Activated naive CD8-positive, alpha-beta T cell treated with anti-CD3 and anti-CD28 coated beads, Interleukin-2, amount 50 U/mL, for 24 hours (primary cell): Measurements from ENCODE around the gene PCDH19.

ENCODE experiments used
- ATAC-seq: fragments of 150-1000 bp; cut with Tn5 transposase; one replicate; pipeline ENCODE4 v1.10.0; 2021
- DNase-seq: peaks from one replicate; pipeline ENCODE4 v3.0.0; 2021
- H3K27ac Mint-ChIP-seq: one replicate; pipeline ENCODE4 v1.8.0; 2021; ENCODE audit warnings: mild to moderate bottlenecking, mixed read lengths
- H3K27me3 Mint-ChIP-seq: one replicate; pipeline ENCODE4 v1.8.0; 2021; ENCODE audit warnings: mixed read lengths
- H3K36me3 Mint-ChIP-seq: one replicate; pipeline ENCODE4 v1.8.0; 2021; ENCODE audit warnings: low read depth, mixed read lengths
- H3K4me1 Mint-ChIP-seq: one replicate; pipeline ENCODE4 v1.8.0; 2021; ENCODE audit warnings: mixed read lengths
- H3K4me3 Mint-ChIP-seq: one replicate; pipeline ENCODE4 v1.8.0; 2021; ENCODE audit warnings: mild to moderate bottlenecking, moderate library complexity, mixed read lengths
- H3K9me3 Mint-ChIP-seq: one replicate; pipeline ENCODE4 v1.8.0; 2021; ENCODE audit warnings: mixed read lengths

PCDH19 gene

DNA sequence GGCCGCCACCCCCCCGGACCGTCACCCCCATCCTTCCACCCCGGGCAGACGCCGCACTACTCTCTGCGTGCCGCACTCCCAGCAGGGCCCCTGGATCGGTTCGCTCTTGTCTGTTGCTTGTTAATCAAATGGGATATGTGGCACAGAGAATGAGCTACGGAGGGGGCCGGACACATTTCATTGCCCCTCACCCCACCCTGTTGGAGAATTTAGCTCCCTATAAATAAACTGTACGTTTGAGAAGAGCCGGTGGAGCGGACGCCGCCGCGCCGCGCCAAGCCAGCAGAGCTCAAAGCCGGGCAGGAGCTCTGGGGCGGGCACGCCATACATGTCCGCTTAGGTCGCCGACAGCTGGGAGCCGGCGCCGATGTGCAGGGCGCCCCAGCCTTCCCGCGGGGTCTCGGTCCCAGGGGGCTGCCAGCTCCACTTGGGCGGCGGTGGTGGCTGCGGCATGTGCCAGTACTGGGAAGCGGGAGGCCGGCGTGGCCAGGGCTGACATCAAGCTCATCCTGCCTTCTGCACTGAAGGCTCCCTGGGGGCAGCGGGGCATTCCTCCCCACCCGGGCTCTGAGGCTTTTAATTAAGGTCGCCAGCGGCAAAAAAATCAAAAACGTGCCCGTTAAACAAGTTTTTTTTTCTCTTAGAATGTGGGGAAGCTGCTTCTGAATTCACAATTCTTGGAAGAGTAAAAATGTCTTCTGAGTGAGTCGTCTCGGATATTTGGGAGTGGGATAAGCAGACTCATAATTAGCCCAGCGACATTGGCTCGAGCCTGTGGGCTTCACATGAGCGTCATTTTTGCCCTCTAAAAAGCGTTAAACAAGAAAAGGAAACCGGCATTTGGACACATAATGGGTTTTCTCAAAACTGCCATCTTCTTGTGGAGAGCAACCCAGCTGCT lies 1.1 kb upstream of the PCDH19 start:
- ATAC-seq (no peak), DNase-seq (no peak)
- peaks cover 56% of the 10 kb centered on the region for H3K27me3 Mint-ChIP-seq
- no peaks in the 10 kb centered on the region for H3K9me3 Mint-ChIP-seq
- H3K27ac Mint-ChIP-seq, result no peak overlapping the region
- H3K4me1 Mint-ChIP-seq, result peaks cover 2% of the 10 kb centered on the region
- H3K36me3 Mint-ChIP-seq, result no peaks in the 10 kb centered on the region
- no peak overlapping the region for H3K4me3 Mint-ChIP-seq

DNA sequence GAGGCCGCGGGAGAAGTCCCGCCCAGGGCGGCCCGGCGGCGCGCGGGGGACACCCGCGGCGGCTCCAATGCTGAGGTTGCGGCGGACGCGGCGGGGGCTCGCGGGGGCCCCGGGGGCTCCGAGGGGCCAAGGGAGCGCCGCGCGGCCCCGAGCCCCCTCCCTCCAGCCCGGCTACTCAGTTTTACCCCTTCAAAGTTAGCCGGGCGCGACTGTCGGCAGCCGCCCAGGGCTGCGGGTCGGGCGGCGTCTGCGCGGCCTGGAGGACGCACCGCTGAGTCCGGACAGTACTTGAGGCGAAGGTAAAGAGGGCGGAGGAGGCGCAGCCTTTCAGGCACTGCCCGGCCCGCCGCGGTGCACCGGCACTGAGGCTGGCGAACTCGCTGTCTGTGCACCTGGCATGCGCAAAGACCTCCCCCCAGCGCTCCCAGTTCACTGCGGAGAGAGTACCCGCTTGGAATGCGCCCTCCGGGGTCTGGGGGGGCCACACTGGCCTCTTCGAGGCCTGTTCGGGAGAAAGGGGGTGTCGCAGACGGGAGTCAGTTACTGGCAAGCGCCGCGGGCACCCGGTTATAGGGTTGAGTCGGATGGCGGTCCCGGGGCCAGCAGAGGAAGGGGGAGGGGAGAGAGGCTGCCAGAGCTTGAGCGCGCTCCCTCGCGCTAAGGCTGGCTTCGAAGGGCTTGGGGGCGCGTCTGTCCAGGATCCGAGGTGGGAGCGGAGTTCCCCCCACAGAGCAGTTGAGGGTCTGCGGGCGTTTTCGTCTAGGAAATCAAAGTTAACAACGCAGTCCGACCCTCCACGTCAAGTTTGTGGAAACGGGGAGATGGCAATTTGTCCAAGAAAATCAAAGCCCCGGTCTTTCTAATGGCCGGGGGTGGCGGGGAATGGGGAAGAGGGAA lies 1.1 kb downstream of the PCDH19 start:
- no peak overlapping the region for H3K4me3 Mint-ChIP-seq
- ATAC-seq (no peak), DNase-seq (no peak)
- no peaks in the 10 kb centered on the region for H3K9me3 Mint-ChIP-seq
- no peak overlapping the region for H3K27ac Mint-ChIP-seq
- no peaks in the 10 kb centered on the region for H3K36me3 Mint-ChIP-seq
- H3K27me3 Mint-ChIP-seq, result peaks cover 59% of the 10 kb centered on the region
- peaks cover 2% of the 10 kb centered on the region for H3K4me1 Mint-ChIP-seq

DNA sequence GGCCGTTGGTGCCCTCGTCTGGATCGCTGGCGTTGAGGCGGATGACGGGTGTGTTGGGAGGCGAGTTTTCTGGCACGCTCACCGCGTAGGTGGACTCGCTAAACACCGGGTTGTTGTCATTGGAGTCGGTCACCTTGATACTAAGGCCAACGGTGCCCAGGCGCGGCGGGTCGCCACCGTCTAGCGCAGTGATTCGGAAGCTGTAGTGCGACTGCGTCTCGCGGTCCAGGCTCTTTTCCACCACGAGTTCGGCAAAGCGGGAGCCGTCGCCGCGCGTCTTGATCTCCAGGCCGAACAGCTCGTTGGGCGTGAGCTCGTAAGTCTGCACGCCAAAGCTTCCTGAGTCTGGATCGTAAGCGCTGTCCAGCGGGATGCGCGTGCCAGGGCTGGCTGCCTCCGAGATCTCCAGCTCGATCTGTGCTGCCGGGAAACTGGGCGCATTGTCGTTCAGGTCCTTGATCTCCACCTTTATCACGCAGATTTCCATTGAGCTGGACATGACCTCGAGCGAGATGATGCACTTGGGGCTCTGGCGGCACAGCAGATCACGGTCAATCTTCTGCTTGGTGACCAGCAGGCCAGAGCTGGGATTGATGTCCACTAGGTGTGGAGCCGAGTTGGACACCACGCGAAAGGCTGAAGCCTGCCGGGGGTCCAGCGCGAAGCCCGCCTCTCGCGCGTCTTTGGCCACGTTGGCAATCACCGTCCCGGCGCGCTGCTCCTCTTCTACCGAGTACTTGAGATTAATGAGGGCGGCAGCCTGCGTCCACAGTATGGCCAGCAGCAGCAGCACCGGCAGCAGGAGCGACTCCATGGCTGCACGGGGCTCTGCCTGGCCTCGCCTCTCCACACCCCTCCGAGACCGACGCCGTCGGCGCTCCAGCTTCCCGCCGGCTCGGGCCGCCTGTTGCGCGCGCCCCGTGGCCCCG lies 2.0 kb downstream of the PCDH19 start:
- Mint-ChIP-seq H3K27ac (no peak overlapping the region), H3K36me3 (no peaks in the 10 kb centered on the region), H3K4me1 (peaks cover 2% of the 10 kb centered on the region), H3K27me3 (peaks cover 60% of the 10 kb centered on the region), H3K9me3 (no peaks in the 10 kb centered on the region), H3K4me3 (no peak overlapping the region)
- ATAC-seq (no peak), DNase-seq (no peak)

DNA sequence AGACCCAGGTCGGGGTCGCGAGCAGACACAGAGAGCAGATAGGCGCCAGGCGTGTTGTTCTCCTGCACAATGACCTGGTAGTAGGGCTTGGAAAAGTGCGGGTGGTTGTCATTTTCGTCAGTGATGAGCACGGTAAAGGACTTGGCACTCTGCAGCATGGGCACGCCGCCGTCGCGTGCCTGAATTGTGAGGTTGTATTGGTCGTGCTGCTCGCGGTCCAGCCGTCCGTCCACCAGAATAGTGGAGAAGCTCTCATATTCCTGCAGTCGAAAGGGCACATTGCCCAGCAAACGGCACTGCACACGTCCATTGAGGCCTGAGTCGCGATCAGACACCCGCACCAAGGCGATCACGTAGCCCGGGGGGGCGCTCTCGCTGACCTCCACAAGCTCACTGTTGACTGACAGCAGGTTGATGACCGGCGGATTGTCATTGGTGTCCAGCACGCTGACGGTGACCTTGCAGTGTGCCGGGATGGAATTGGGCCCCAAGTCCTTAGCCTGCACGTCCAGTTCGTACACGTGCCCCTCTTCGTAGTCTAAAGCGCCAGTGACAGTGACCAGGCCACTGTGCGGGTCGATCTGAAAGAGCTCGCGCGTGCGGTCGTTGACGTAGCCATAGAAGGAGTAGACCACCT lies 2.8 kb downstream of the PCDH19 start:
- peaks cover 2% of the 10 kb centered on the region for H3K4me1 Mint-ChIP-seq
- no peak overlapping the region for H3K4me3 Mint-ChIP-seq
- peaks cover 54% of the 10 kb centered on the region for H3K27me3 Mint-ChIP-seq
- DNase-seq (no peak), ATAC-seq (no peak)
- H3K27ac Mint-ChIP-seq, result no peak overlapping the region
- H3K36me3 Mint-ChIP-seq, result no peaks in the 10 kb centered on the region
- no peaks in the 10 kb centered on the region for H3K9me3 Mint-ChIP-seq

DNA sequence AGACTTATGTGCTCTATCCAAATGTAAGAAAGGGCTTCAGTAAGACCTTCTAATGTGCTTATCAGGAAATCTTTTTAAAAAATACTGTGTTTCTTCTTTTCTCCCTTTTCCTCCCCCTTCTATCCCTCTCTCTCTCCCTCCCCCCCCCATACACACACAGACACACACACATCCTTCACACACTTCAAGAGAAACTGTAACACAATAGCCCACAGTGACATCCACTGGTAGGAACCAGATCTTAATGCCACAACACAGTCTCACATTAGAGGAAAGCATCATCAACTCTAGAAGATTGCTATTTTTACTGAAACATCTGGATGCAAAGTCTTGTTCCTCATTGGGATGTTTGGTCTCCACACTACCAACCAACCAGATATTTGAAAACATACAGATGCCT lies 4.6 kb downstream of the PCDH19 start:
- H3K36me3 Mint-ChIP-seq, result no peaks in the 10 kb centered on the region
- H3K4me3 Mint-ChIP-seq, result no peak overlapping the region
- no peak for DNase-seq
- ATAC-seq, result no peak
- H3K27ac Mint-ChIP-seq, result no peak overlapping the region
- H3K4me1 Mint-ChIP-seq, result peaks cover 2% of the 10 kb centered on the region
- H3K27me3 Mint-ChIP-seq, result peaks cover 43% of the 10 kb centered on the region
- no peaks in the 10 kb centered on the region for H3K9me3 Mint-ChIP-seq

DNA sequence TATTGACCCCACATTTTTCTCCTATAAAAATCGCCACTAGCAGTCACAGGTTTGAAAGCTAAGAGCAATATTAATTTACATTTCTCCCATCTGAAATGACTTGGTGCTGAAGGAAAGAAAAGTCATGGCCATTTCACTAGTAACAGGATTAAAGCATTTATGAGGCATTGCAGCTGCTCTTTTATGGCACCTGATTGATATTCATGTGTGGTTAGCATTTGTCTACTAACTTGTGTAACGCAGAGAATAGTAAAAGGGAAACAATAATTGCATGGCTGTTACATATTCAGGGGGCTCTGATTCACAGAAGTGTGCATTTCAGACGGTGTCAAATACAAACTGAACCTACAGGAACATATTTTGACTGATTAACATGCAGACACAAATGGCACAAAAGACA lies 5.2 kb downstream of the PCDH19 start:
- H3K36me3 Mint-ChIP-seq, result no peaks in the 10 kb centered on the region
- H3K4me1 Mint-ChIP-seq, result peaks cover 2% of the 10 kb centered on the region

DNA sequence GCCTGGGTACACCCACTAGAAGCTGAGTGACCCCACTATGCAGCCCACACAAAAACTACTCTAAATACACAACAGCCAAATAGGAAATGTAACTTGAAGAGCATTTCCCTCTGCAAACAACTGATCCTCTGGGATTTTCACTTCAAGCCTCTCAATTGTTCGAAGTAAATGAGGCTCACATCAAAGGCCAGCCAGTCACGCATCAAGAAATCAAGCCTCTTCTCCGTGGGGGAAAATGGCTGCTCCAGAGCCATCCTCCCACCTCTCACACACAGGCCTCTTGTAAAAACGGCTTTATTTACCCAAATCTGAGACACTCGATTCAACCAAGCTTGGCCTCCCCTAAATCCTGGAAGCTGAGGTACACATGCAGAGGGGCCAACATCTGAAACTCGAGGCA lies 14.3 kb downstream of the PCDH19 start:
- H3K4me1 Mint-ChIP-seq, result no peaks in the 10 kb centered on the region
- no peak overlapping the region for H3K27ac Mint-ChIP-seq
- ATAC-seq (no peak), DNase-seq (no peak)
- no peak overlapping the region for H3K4me3 Mint-ChIP-seq
- no peaks in the 10 kb centered on the region for H3K36me3 Mint-ChIP-seq
- H3K27me3 Mint-ChIP-seq, result peaks cover 2% of the 10 kb centered on the region
- no peaks in the 10 kb centered on the region for H3K9me3 Mint-ChIP-seq

More for the DNA sequence above, 5.2 kb downstream of the PCDH19 start:
- no peak for DNase-seq
- no peak overlapping the region for H3K27ac Mint-ChIP-seq
- no peak overlapping the region for H3K4me3 Mint-ChIP-seq
- H3K27me3 Mint-ChIP-seq, result peaks cover 43% of the 10 kb centered on the region
- ATAC-seq, result no peak
- H3K9me3 Mint-ChIP-seq, result no peaks in the 10 kb centered on the region

DNA sequence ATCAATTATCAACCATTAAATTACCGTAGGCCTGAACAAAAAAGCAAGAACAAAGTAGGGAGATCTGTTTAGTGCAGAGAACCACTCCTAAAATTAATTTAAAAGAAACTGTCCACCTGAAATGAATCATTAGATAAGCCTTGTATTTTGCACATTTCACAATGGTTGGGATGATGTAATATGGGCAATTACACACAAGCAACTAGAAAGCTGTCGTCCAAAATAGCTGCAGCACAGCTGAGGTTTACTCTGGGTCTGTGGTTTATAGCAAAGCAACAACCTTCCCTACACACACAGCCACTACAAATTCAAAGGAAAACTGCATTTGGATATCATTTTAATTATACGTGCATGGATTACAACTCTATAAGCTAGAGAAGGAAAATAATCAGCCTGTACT lies 28.5 kb downstream of the PCDH19 start:
- no peaks in the 10 kb centered on the region for H3K9me3 Mint-ChIP-seq
- no peak for DNase-seq
- H3K27ac Mint-ChIP-seq, result no peak overlapping the region
- no peaks in the 10 kb centered on the region for H3K27me3 Mint-ChIP-seq
- no peak for ATAC-seq
- no peaks in the 10 kb centered on the region for H3K36me3 Mint-ChIP-seq
- no peaks in the 10 kb centered on the region for H3K4me1 Mint-ChIP-seq
- H3K4me3 Mint-ChIP-seq, result no peak overlapping the region

DNA sequence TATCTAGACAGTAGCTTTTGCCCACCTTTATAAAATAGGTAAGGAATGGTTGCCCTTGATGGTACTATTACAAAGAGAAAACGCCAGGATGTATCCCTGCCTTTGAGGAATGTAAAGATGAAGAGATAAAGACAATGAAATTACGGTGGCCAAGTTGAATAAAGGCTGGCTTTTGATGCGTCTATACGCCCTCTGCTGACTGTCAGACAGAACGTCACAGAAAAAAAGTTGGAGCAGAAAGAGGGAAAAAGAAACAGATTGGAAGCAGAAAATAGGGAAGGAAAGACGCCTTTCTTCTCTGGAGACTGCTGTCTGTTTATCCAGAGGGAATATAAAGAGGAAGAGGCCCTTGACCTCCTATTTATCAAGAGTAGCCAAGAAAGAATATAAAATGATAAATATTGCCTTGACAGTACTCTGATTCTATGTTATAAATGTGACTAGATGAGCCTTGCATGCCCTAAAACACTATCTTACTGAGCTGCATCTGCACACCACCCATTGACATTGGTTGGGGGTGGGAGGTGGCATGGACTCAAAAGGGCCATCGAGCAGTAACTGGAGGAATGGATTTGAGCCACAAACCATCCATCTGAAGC lies 30.6 kb downstream of the PCDH19 start:
- no peak for ATAC-seq
- Mint-ChIP-seq H3K27ac (no peak overlapping the region), H3K27me3 (no peaks in the 10 kb centered on the region), H3K36me3 (no peaks in the 10 kb centered on the region), H3K9me3 (no peaks in the 10 kb centered on the region), H3K4me1 (no peaks in the 10 kb centered on the region), H3K4me3 (no peak overlapping the region)
- DNase-seq, result no peak

DNA sequence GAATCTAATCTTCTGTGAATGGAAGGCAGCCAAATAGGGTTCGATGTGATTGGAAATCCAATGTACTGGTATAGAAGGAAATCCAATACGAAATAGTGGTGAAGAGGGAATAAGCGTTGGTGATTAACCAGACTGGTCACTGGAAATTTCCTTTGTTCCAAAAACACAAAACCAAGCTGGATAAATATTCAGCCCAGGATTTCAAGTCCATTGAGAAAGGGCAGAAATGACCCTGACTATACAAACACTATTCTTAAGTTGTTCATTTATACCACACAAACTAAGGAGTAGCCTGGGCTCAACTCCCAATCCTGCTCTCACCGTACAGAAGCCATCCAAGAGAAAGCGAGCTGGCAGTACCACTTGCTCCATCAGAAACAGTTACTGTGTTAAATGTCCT lies 32.2 kb downstream of the PCDH19 start:
- no peaks in the 10 kb centered on the region for H3K27me3 Mint-ChIP-seq
- H3K27ac Mint-ChIP-seq, result no peak overlapping the region
- no peaks in the 10 kb centered on the region for H3K4me1 Mint-ChIP-seq
- ATAC-seq (no peak), DNase-seq (no peak)
- no peaks in the 10 kb centered on the region for H3K36me3 Mint-ChIP-seq
- H3K9me3 Mint-ChIP-seq, result no peaks in the 10 kb centered on the region
- H3K4me3 Mint-ChIP-seq, result no peak overlapping the region

DNA sequence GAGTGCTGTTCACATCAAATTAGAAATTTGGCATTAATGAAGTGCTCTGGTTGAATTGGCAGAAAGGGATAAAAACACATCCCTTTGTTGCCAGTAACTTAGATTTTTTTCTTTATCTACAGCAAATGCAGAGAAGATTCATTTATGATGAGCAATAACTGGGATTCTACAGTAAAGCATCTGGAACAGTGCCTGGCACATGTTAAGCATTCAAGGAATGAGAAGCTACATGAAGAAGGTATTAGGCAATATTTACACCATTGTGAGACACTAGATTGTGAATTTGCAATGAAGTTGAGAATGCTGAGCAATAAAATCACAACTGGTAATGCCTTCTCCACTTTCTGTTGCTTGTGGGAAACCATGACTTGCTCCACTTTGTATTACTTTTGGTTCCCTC lies 33.5 kb downstream of the PCDH19 start:
- no peak for DNase-seq
- H3K27ac Mint-ChIP-seq, result no peak overlapping the region
- H3K36me3 Mint-ChIP-seq, result no peaks in the 10 kb centered on the region
- no peaks in the 10 kb centered on the region for H3K9me3 Mint-ChIP-seq
- no peak overlapping the region for H3K4me3 Mint-ChIP-seq
- no peaks in the 10 kb centered on the region for H3K4me1 Mint-ChIP-seq
- ATAC-seq, result no peak
- no peaks in the 10 kb centered on the region for H3K27me3 Mint-ChIP-seq

DNA sequence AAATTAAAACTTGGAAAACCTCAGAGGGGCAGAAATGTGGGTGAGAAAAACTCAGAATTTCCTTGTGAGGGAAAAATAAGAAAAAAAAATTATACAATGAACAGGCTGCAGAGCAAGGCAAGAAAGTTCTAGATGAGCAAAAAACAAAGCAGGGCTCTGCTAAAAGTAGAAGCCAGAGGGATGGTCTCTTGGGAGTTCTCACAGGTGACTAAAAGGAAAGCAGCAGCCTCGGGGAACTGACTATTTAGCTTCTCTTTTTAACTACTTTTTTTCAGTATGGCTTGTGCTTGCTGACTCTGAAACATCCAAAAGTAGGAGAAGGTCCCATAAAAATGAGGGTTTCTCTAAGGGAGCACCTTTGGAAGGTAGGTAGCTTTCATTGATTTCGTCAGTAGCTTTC lies 36.4 kb downstream of the PCDH19 start:
- H3K27me3 Mint-ChIP-seq, result no peaks in the 10 kb centered on the region
- H3K36me3 Mint-ChIP-seq, result no peaks in the 10 kb centered on the region
- ATAC-seq, result no peak
- no peak overlapping the region for H3K4me3 Mint-ChIP-seq
- no peaks in the 10 kb centered on the region for H3K4me1 Mint-ChIP-seq
- H3K9me3 Mint-ChIP-seq, result no peaks in the 10 kb centered on the region
- DNase-seq, result no peak
- H3K27ac Mint-ChIP-seq, result no peak overlapping the region

DNA sequence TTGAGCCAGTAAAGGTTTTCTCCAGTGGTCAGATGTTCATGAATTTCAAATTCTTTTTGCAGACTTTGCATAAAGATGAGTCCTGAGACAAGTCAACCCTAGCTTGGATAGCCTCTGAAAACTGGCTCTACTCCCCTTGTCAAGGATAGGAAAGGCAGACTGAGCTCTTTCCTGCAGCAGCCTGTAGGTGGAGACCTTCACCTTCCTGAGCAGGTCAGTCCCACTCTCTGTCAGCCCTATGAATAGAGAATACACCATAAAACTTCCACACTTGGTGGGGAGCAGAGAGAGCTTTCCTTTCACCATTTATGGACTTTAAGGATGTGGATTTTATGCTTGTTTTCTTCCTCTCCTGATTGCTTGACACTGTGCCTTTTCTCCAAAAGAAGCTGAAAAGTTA lies 41.9 kb downstream of the PCDH19 start:
- ATAC-seq (no peak), DNase-seq (no peak)
- Mint-ChIP-seq H3K9me3 (no peaks in the 10 kb centered on the region), H3K27ac (no peak overlapping the region), H3K4me3 (no peak overlapping the region), H3K4me1 (no peaks in the 10 kb centered on the region), H3K36me3 (no peaks in the 10 kb centered on the region), H3K27me3 (no peaks in the 10 kb centered on the region)
